HepG2 (cell line): Measurements from ENCODE around the gene KDM8. TPM values are rescaled to one million over a fixed set of nuclear protein-coding genes. Genes with fewer than 3 reads are reported as not detected.

Experiments used
- ATAC-seq: fragments of 200-7000 bp; cut with Tn5 transposase; 3 replicates; pipeline ENCODE4 v1.9.1; 2020; ENCODE audit warnings: mild to moderate bottlenecking, moderate library complexity
- BruUV-seq: library from RNA; stranded (reverse); fragments of 400-500 nt; replicated peaks from 2 replicates; lab custom pipeline; 2021; lab: Mats Ljungman, UMichigan
- CTCF ChIA-PET: fragments of 300-600 bp; formaldehyde crosslinking; extraction: SDS; loops from one replicate; lab custom pipeline; 2021; ENCODE audit warnings: low total read pairs, inconsistent platforms, low intra/inter-chr PET ratio; lab: Yijun Ruan, JAX
- POLR2A ChIA-PET: fragments of 350-600 bp; sonication (Branson Sonifier 250); formaldehyde crosslinking; loops from one replicate; lab custom pipeline; 2020; ENCODE audit warnings: antibody characterized with exemption, inconsistent platforms; lab: Yijun Ruan, JAX
- DNase-seq: peaks from one replicate; pipeline ENCODE4 v3.0.0-alpha.2; 2015; ENCODE audit warnings: low spot score
- FAIRE-seq: peaks from 3 replicates; lab custom pipeline; 2011; peaks lifted over from hg19 to GRCh38; lab: Jason Lieb, UNC
- H2AFZ ChIP-seq: one replicate; pipeline ENCODE4 v1.6.1; 2011; ENCODE audit warnings: low read length, inconsistent platforms
- H3K27ac ChIP-seq: fragments of 300-600 bp; 3 replicates; pipeline ENCODE4 v1.8.0; 2011; ENCODE audit warnings: mixed run types, mild to moderate bottlenecking, mixed read lengths, low read length, inconsistent platforms; ENCODE audit not compliant: insufficient read depth; ENCODE audit errors: extremely low read length
- H3K27me3 ChIP-seq, 2 experiments: fragments of 200-600 bp in 1 of 2; 2 replicates in 1 of 2; 3 replicates in 1 of 2; pipeline versions ENCODE4 v1.6.0 to v1.8.0; 2011; ENCODE audit warnings: low read length in 2 of 2, mild to moderate bottlenecking in 2 of 2, moderate library complexity in 2 of 2, inconsistent platforms in 1 of 2; ENCODE audit not compliant: insufficient read depth in 2 of 2, control insufficient read depth in 1 of 2
- H3K36me3 ChIP-seq, 2 experiments: fragments of 200-600 bp in 1 of 2; replicated peaks in 1 of 2; 2 replicates in 1 of 2; 3 replicates in 1 of 2; pipeline versions ENCODE4 v1.5.1 to v1.8.0; 2011; ENCODE audit warnings: low read length in 2 of 2, inconsistent platforms in 1 of 2; ENCODE audit not compliant: insufficient read depth in 2 of 2, control insufficient read depth in 1 of 2
- H3K4me1 ChIP-seq: 2 replicates; pipeline ENCODE4 v1.5.1; 2012; ENCODE audit warnings: low read length, inconsistent platforms; ENCODE audit not compliant: insufficient read depth
- H3K4me2 ChIP-seq: 2 replicates; pipeline ENCODE4 v1.6.0; 2011; ENCODE audit warnings: low read depth, low read length, inconsistent platforms
- H3K4me3 ChIP-seq, 3 experiments: fragments of 200-600 bp in 1 of 3; sonication (generic), shearing (Covaris generic) in 1 of 3; replicated peaks in 1 of 3; 2 replicates each; pipeline ENCODE4 v1.5.1; 2011 to 2016; ENCODE audit warnings: low read length in 3 of 3, inconsistent platforms in 2 of 3, low read depth in 2 of 3, mild to moderate bottlenecking in 2 of 3, control low read depth in 1 of 3, mixed read lengths in 1 of 3; ENCODE audit not compliant: insufficient read depth in 1 of 3
- H3K79me2 ChIP-seq: one replicate; pipeline ENCODE4 v1.6.1; 2011; ENCODE audit warnings: low read length, inconsistent platforms; ENCODE audit not compliant: insufficient read depth
- H3K9ac ChIP-seq: 2 replicates; pipeline ENCODE4 v1.6.0; 2011; ENCODE audit warnings: mild to moderate bottlenecking, low read depth, low read length, inconsistent platforms; ENCODE audit not compliant: insufficient read depth
- H3K9me3 ChIP-seq: 2 replicates; pipeline ENCODE4 v1.5.1; 2012; ENCODE audit warnings: mild to moderate bottlenecking, low read length
- H4K20me1 ChIP-seq: 2 replicates; pipeline ENCODE4 v1.6.0; 2011; ENCODE audit warnings: inconsistent platforms, mild to moderate bottlenecking, low read length, moderate library complexity; ENCODE audit not compliant: insufficient read depth
- CENPT ChIP-seq: sonication (generic); formaldehyde crosslinking; IDR thresholded peaks from 2 replicates; pipeline ENCODE4 v1.8.0; 2022; ENCODE audit warnings: low read depth, mild to moderate bottlenecking, moderate library complexity, missing genetic modification reagents
- CREB3 ChIP-seq: sonication (generic); formaldehyde crosslinking; IDR thresholded peaks from 2 replicates; pipeline ENCODE4 v1.5.0; 2020; ENCODE audit warnings: missing genetic modification reagents
- MXD1 ChIP-seq: sonication (generic); formaldehyde crosslinking; IDR thresholded peaks from 2 replicates; pipeline ENCODE4 v1.4.0; 2020; ENCODE audit warnings: mild to moderate bottlenecking, missing genetic modification reagents
- PBX3 ChIP-seq: sonication (generic); formaldehyde crosslinking; IDR thresholded peaks from 2 replicates; pipeline ENCODE4 v1.8.1; 2023; ENCODE audit warnings: missing genetic modification reagents, inconsistent platforms, borderline replicate concordance
- POLR2A ChIP-seq, 2 experiments: IDR thresholded peaks; 2 replicates each; pipeline ENCODE4 v1.6.1; 2011; ENCODE audit warnings: low read depth in 2 of 2, low read length in 2 of 2, mild to moderate bottlenecking in 1 of 2, moderate library complexity in 1 of 2; ENCODE audit not compliant: insufficient read depth in 1 of 2
- PTBP1 ChIP-seq: fragments of 200-400 bp; formaldehyde crosslinking; IDR thresholded peaks from 2 replicates; pipeline ENCODE4 v1.6.1; 2018; ENCODE audit warnings: low read length, low read depth; ENCODE audit not compliant: poor library complexity, severe bottlenecking
- RFX3 ChIP-seq: IDR thresholded peaks from 2 replicates; pipeline ENCODE4 v1.6.1; 2016; ENCODE audit warnings: missing biosample characterization, missing genetic modification reagents
- ZC3H13 ChIP-seq: sonication (generic); formaldehyde crosslinking; IDR thresholded peaks from 2 replicates; pipeline ENCODE4 v1.8.1; 2023; ENCODE audit warnings: mild to moderate bottlenecking, missing genetic modification reagents, moderate library complexity
- ZNF256 ChIP-seq: sonication (generic); formaldehyde crosslinking; conservative IDR thresholded peaks from 2 replicates; pipeline ENCODE4 v1.4.0; 2020; ENCODE audit warnings: missing genetic modification reagents
- ZNF3 ChIP-seq: IDR thresholded peaks from 2 replicates; pipeline ENCODE4 v1.7.0; 2017; ENCODE audit warnings: inconsistent platforms
- WGBS: methylation state at CpG from one replicate; pipeline ENCODE4 v1.1.6; 2017; ENCODE audit warnings: low lambda C conversion rate; 5-methylcytosine and 5-hydroxymethylcytosine counted together
- in situ Hi-C: cut with HindIII; loops from 2 replicates; pipeline ENCODE4 v1.10.0; 2017; ENCODE audit warnings: low pct_unique_long_range_greater_than_20kb; ENCODE audit not compliant: extremely low pct_ligation_motif_present
- intact Hi-C: fragments of 100-400 bp; cut with micrococcal nuclease; formaldehyde crosslinking; loops from one replicate; pipeline ENCODE4 v1.10.0; 2022; ENCODE audit not compliant: unreplicated experiment
- polyA plus RNA-seq, 8 experiments: library from polyadenylated mRNA; depleted of rRNA in 3 of 8; stranded (reverse) in 7 of 8; unstranded in 1 of 8; fragments of >200 nt; fragmentation: Illumina TruSeq in 4 of 8; extraction: Trizol in 4 of 8; gene quantifications; 2 replicates each; pipeline versions ENCODE4 v1.2.1 to v1.2.3, GENCODE V29; 2011 to 2016; ENCODE audit warnings: low read depth in 4 of 8, missing spikeins in 1 of 8, mixed read lengths in 1 of 8; ENCODE audit not compliant: insufficient read depth in 1 of 8
- total RNA-seq, 5 experiments: library from RNA; depleted of rRNA; stranded (reverse); fragments of >200 nt; fragmentation: Illumina TruSeq; extraction: Trizol; gene quantifications; 2 replicates each; pipeline ENCODE4 v1.2.3, GENCODE V29; 2016; ENCODE audit warnings: low read depth in 1 of 5
- TF ChIP-seq, protein P1 (sequence below): sonication (generic); formaldehyde crosslinking; IDR thresholded peaks from 2 replicates; pipeline ENCODE4 v1.5.0; 2020; ENCODE audit warnings: mild to moderate bottlenecking, missing genetic modification reagents, borderline replicate concordance
- TF ChIP-seq, protein P2 (sequence below): sonication (generic); formaldehyde crosslinking; IDR thresholded peaks from 2 replicates; pipeline ENCODE4 v1.5.1; 2020; ENCODE audit warnings: mild to moderate bottlenecking, missing genetic modification reagents, moderate library complexity
- TF ChIP-seq, protein P3 (sequence below): sonication (generic); formaldehyde crosslinking; IDR thresholded peaks from 2 replicates; pipeline ENCODE4 v1.9.0; 2022; ENCODE audit warnings: low read depth, missing genetic modification reagents

Gene KDM8
- total and polyA plus RNA-seq, 2 of the 13 experiments (the other 11 are each of a cell fraction or from before 2014, with no cell fraction given) = 3.3 to 8.6 TPM

DNA sequence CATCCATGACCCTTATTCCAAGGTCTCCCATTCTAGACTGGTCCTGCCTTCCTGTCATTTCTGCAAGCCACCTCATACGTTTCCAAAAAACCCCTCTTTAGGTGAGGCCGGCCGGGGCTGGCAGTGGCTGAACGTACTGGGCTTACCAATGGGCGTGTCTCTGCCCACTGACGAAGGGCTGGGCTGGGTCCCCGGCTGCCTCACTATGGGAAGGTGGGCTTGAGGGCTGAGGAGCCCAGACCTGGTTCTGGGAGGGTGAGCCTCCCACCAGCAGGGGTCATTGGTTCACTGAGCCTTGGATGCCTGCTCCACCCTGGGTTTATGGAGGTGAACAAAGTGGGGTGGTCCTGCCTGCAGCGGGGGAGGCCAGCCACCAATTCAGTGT is 19.9 kb downstream of the KDM8 start:
- Histone ChIP-seq H4K20me1 (no peaks in the 10 kb centered on the region), H3K9me3 (no peaks in the 10 kb centered on the region), H3K79me2 (no peaks in the 10 kb centered on the region), H2AFZ (no peak overlapping the region), H3K27ac (no peak overlapping the region), H3K27me3 (no peaks in the 10 kb centered on the region), H3K4me3 (no peak overlapping the region), H3K4me1 (no peaks in the 10 kb centered on the region), H3K36me3 (peaks cover 5 to 8% of the 10 kb centered on the region in 2 experiments; a peak in 3 of 5 replicates), H3K9ac (no peak overlapping the region), H3K4me2 (no peak overlapping the region)
- BruUV-seq = no TSS peak
- 90% methylated on average over 8 of the region's 8 CpGs for WGBS
- FAIRE-seq = no peak
- POLR2A ChIA-PET = interaction anchor here (2.8 kb wide), 1 partner anchor 19 kb away, joined by 12 read pairs; the partner anchor contains the start of gene KDM8
- in situ Hi-C loops (no loop called here), intact Hi-C loops (no loop called here)
- DNase-seq = no peak
- peak; percentile 41 for ATAC-seq
- CTCF ChIA-PET = no interaction called here
- TF ChIP-seq ZC3H13 (CRISPR knock-in tag) = 0 out of 2 replicates have a peak, but pooled peaks have one; percentile 11
- TF ChIP-seq CENPT (CRISPR knock-in tag) = no peak
- TF ChIP-seq RFX3 (CRISPR knock-in tag) = no peak
- TF ChIP-seq, protein P1, sequence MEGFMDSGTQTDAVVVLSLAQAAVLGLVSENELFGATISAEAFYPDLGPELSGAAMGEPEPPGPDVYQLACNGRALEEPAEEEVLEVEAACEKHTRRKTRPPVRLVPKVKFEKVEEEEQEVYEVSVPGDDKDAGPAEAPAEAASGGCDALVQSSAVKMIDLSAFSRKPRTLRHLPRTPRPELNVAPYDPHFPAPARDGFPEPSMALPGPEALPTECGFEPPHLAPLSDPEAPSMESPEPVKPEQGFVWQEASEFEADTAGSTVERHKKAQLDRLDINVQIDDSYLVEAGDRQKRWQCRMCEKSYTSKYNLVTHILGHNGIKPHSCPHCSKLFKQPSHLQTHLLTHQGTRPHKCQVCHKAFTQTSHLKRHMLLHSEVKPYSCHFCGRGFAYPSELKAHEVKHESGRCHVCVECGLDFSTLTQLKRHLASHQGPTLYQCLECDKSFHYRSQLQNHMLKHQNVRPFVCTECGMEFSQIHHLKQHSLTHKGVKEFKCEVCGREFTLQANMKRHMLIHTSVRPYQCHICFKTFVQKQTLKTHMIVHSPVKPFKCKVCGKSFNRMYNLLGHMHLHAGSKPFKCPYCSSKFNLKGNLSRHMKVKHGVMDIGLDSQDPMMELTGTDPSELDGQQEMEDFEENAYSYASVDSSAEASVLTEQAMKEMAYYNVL = peak; percentile 31; the same call in 1 of the 2 replicates
- TF ChIP-seq CREB3 (CRISPR knock-in tag) = no peak
- TF ChIP-seq, protein P2, sequence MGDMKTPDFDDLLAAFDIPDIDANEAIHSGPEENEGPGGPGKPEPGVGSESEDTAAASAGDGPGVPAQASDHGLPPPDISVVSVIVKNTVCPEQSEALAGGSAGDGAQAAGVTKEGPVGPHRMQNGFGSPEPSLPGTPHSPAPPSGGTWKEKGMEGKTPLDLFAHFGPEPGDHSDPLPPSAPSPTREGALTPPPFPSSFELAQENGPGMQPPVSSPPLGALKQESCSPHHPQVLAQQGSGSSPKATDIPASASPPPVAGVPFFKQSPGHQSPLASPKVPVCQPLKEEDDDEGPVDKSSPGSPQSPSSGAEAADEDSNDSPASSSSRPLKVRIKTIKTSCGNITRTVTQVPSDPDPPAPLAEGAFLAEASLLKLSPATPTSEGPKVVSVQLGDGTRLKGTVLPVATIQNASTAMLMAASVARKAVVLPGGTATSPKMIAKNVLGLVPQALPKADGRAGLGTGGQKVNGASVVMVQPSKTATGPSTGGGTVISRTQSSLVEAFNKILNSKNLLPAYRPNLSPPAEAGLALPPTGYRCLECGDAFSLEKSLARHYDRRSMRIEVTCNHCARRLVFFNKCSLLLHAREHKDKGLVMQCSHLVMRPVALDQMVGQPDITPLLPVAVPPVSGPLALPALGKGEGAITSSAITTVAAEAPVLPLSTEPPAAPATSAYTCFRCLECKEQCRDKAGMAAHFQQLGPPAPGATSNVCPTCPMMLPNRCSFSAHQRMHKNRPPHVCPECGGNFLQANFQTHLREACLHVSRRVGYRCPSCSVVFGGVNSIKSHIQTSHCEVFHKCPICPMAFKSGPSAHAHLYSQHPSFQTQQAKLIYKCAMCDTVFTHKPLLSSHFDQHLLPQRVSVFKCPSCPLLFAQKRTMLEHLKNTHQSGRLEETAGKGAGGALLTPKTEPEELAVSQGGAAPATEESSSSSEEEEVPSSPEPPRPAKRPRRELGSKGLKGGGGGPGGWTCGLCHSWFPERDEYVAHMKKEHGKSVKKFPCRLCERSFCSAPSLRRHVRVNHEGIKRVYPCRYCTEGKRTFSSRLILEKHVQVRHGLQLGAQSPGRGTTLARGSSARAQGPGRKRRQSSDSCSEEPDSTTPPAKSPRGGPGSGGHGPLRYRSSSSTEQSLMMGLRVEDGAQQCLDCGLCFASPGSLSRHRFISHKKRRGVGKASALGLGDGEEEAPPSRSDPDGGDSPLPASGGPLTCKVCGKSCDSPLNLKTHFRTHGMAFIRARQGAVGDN (CRISPR knock-in tag) = peak; percentile 12; the same call in 1 of the 2 replicates
- TF ChIP-seq, protein P3, sequence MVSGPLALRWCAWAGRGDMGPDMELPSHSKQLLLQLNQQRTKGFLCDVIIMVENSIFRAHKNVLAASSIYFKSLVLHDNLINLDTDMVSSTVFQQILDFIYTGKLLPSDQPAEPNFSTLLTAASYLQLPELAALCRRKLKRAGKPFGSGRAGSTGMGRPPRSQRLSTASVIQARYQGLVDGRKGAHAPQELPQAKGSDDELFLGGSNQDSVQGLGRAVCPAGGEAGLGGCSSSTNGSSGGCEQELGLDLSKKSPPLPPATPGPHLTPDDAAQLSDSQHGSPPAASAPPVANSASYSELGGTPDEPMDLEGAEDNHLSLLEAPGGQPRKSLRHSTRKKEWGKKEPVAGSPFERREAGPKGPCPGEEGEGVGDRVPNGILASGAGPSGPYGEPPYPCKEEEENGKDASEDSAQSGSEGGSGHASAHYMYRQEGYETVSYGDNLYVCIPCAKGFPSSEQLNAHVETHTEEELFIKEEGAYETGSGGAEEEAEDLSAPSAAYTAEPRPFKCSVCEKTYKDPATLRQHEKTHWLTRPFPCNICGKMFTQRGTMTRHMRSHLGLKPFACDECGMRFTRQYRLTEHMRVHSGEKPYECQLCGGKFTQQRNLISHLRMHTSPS = no peak
- no peak for TF ChIP-seq PTBP1
- 0 out of 2 replicates have a peak, but pooled peaks have one; percentile 6 for TF ChIP-seq MXD1 (CRISPR knock-in tag)
- TF ChIP-seq ZNF3 = no peak
- TF ChIP-seq ZNF256 (CRISPR knock-in tag) = no peak
- TF ChIP-seq PBX3 = no peak
- peak in 1 of 2 experiments; percentile 32; a peak in 1 of 4 replicates for TF ChIP-seq POLR2A (IDR thresholded peaks at IDR 0.05; ENCODE audit: insufficient read depth in 1 of 2, low read depth in 2 of 2, low read length in 2 of 2)
